KMS-11 (cell line): ENCODE measurements around the gene SEPTIN5.

ENCODE experiments used
- H2AFZ ChIP-seq: fragments of 200-600 bp; sonication (generic); 2 replicates; pipeline ENCODE4 v1.6.1; 2016; ENCODE audit warnings: antibody characterized with exemption, mixed run types, low read depth
- H3K27ac ChIP-seq: fragments of 200-600 bp; sonication (generic); 2 replicates; pipeline ENCODE4 v1.6.1; 2016; ENCODE audit warnings: mild to moderate bottlenecking, mixed run types
- H3K27me3 ChIP-seq: fragments of 200-600 bp; sonication (generic); 2 replicates; pipeline ENCODE4 v1.6.1; 2017; ENCODE audit warnings: mild to moderate bottlenecking, low read depth, mixed run types, moderate library complexity; ENCODE audit not compliant: insufficient read depth
- H3K36me3 ChIP-seq: fragments of 200-600 bp; sonication (generic); 2 replicates; pipeline ENCODE4 v1.6.1; 2017; ENCODE audit warnings: mild to moderate bottlenecking, mixed run types; ENCODE audit not compliant: insufficient read depth
- H3K4me1 ChIP-seq: fragments of 200-600 bp; sonication (generic); 2 replicates; pipeline ENCODE4 v1.6.1; 2016; ENCODE audit warnings: mild to moderate bottlenecking, low read depth, mixed run types; ENCODE audit not compliant: poor library complexity, severe bottlenecking
- H3K4me2 ChIP-seq: fragments of 200-600 bp; sonication (generic); 2 replicates; pipeline ENCODE4 v1.7.0; 2016; ENCODE audit warnings: mild to moderate bottlenecking, mixed run types
- H3K4me3 ChIP-seq: fragments of 200-600 bp; sonication (generic); IDR thresholded peaks from 2 replicates; pipeline ENCODE4 v1.6.1; 2017; ENCODE audit warnings: low read depth, low read length, mixed read lengths; ENCODE audit not compliant: insufficient read depth
- H3K79me2 ChIP-seq: fragments of 200-600 bp; sonication (generic); 2 replicates; pipeline ENCODE4 v1.6.1; 2016; ENCODE audit warnings: low read depth, mixed run types; ENCODE audit not compliant: insufficient read depth
- H3K9ac ChIP-seq: fragments of 200-600 bp; sonication (generic); 2 replicates; pipeline ENCODE4 v1.6.1; 2016; ENCODE audit warnings: mild to moderate bottlenecking, mixed run types
- H4K20me1 ChIP-seq: fragments of 200-600 bp; sonication (generic); 2 replicates; pipeline ENCODE4 v1.6.1; 2016; ENCODE audit warnings: mild to moderate bottlenecking, mixed run types; ENCODE audit not compliant: insufficient read depth
- CTCF ChIP-seq: fragments of 200-600 bp; sonication (generic); conservative IDR thresholded peaks from 2 replicates; pipeline ENCODE4 v1.6.1; 2017; ENCODE audit warnings: low read depth, mild to moderate bottlenecking, antibody characterized with exemption, low read length, moderate library complexity, mixed read lengths

SEPTIN5 gene

GRCh38 chr22:19680287-19680881 is 33.9 kb upstream of the SEPTIN5 start:
- no peaks in the 10 kb centered on the region for H3K36me3 ChIP-seq
- no peaks in the 10 kb centered on the region for H3K4me1 ChIP-seq
- H3K4me3 ChIP-seq: no peak overlapping the region
- no peak overlapping the region for H3K9ac ChIP-seq
- no peak overlapping the region for H2AFZ ChIP-seq
- H4K20me1 ChIP-seq: no peaks in the 10 kb centered on the region
- no peaks in the 10 kb centered on the region for H3K27me3 ChIP-seq
- H3K4me2 ChIP-seq: no peak overlapping the region
- H3K79me2 ChIP-seq: no peaks in the 10 kb centered on the region
- no peak for TF ChIP-seq CTCF
- H3K27ac ChIP-seq: no peak overlapping the region

- Histone ChIP-seq H3K27ac (no peak overlapping the region), H3K79me2 (no peaks in the 10 kb centered on the region), H4K20me1 (no peaks in the 10 kb centered on the region), H3K4me2 (no peak overlapping the region), H2AFZ (no peak overlapping the region), H3K27me3 (no peaks in the 10 kb centered on the region), H3K4me1 (no peaks in the 10 kb centered on the region), H3K36me3 (no peaks in the 10 kb centered on the region), H3K9ac (no peak overlapping the region), H3K4me3 (no peak overlapping the region)
- no peak for TF ChIP-seq CTCF
Measured at GRCh38 chr22:19680911-19681862, 33.1 kb upstream of the SEPTIN5 start.

- Histone ChIP-seq H2AFZ (no peak overlapping the region), H3K79me2 (no peaks in the 10 kb centered on the region)
- TF ChIP-seq CTCF: no peak
Measured at GRCh38 chr22:19681863-19682245, 32.4 kb upstream of the SEPTIN5 start.

GRCh38 chr22:19686946-19687345 is 27.4 kb upstream of the SEPTIN5 start:
- H3K4me3 ChIP-seq: no peak overlapping the region
- H3K27ac ChIP-seq: no peak overlapping the region
- no peaks in the 10 kb centered on the region for H3K4me1 ChIP-seq
- H3K4me2 ChIP-seq: no peak overlapping the region
- H3K36me3 ChIP-seq: no peaks in the 10 kb centered on the region
- no peak for TF ChIP-seq CTCF
- H3K27me3 ChIP-seq: no peaks in the 10 kb centered on the region; the same call in 1 of the 2 replicates
- no peak overlapping the region for H3K9ac ChIP-seq
- no peak overlapping the region for H2AFZ ChIP-seq
- H4K20me1 ChIP-seq: no peaks in the 10 kb centered on the region
- no peaks in the 10 kb centered on the region for H3K79me2 ChIP-seq

More at GRCh38 chr22:19681863-19682245, 32.4 kb upstream of the SEPTIN5 start:
- Histone ChIP-seq H3K27ac (no peak overlapping the region), H3K4me3 (no peak overlapping the region), H4K20me1 (no peaks in the 10 kb centered on the region), H3K36me3 (no peaks in the 10 kb centered on the region), H3K27me3 (no peaks in the 10 kb centered on the region), H3K4me1 (no peaks in the 10 kb centered on the region), H3K9ac (no peak overlapping the region), H3K4me2 (no peak overlapping the region)
